HepG2 (cell line): ENCODE results near the gene GMFB. TPM values are rescaled to one million over a fixed set of nuclear protein-coding genes. Genes with fewer than 3 reads are reported as not detected.

Source experiments
- CBX1 ChIP-seq: IDR thresholded peaks from one replicate; pipeline ENCODE4 v1.6.1; 2016; ENCODE audit warnings: antibody characterized with exemption, low read depth
- FOXJ3 ChIP-seq: sonication (generic); formaldehyde crosslinking; IDR thresholded peaks from 2 replicates; pipeline ENCODE4 v1.4.0; 2020; ENCODE audit warnings: missing genetic modification reagents, mild to moderate bottlenecking, borderline replicate concordance
- GATAD1 ChIP-seq: IDR thresholded peaks from 2 replicates; pipeline ENCODE4 v1.6.1; 2016; ENCODE audit warnings: missing genetic modification reagents, missing compliant biosample characterization
- MBD4 ChIP-seq: IDR thresholded peaks from 2 replicates; pipeline ENCODE4 v1.6.1; 2012; ENCODE audit warnings: low read length, inconsistent platforms, borderline replicate concordance
- MED13 ChIP-seq: sonication (generic); formaldehyde crosslinking; IDR thresholded peaks from 2 replicates; pipeline ENCODE4 v1.5.0; 2020; ENCODE audit warnings: missing genetic modification reagents
- MLX ChIP-seq: IDR thresholded peaks from 2 replicates; pipeline ENCODE4 v1.6.1; 2016
- MTA3 ChIP-seq: sonication (generic); formaldehyde crosslinking; IDR thresholded peaks from 2 replicates; pipeline ENCODE4 v1.4.0; 2020; ENCODE audit warnings: missing genetic modification reagents
- MXI1 ChIP-seq: IDR thresholded peaks from 3 replicates; pipeline ENCODE4 v1.6.1; 2012; ENCODE audit warnings: low read depth, low read length, inconsistent platforms, borderline replicate concordance
- MZF1 ChIP-seq: sonication (generic); formaldehyde crosslinking; IDR thresholded peaks from 2 replicates; pipeline ENCODE4 v1.8.1; 2023; ENCODE audit warnings: mild to moderate bottlenecking, missing genetic modification reagents, borderline replicate concordance
- NAIF1 ChIP-seq: sonication (generic); formaldehyde crosslinking; IDR thresholded peaks from 2 replicates; pipeline ENCODE4 v1.5.0; 2020; ENCODE audit warnings: mild to moderate bottlenecking, missing genetic modification reagents, borderline replicate concordance
- POLR2AphosphoS5 ChIP-seq: IDR thresholded peaks from 2 replicates; pipeline ENCODE4 v1.6.1; 2012; ENCODE audit warnings: low read depth, low read length
- PPARG ChIP-seq: conservative IDR thresholded peaks from 2 replicates; pipeline ENCODE4 v1.6.1; 2016; ENCODE audit warnings: missing biosample characterization, missing genetic modification reagents
- SOX13 ChIP-seq, 3 experiments: fragments of 450-650 bp in 1 of 3; sonication (generic) in 1 of 3; formaldehyde crosslinking in 1 of 3; IDR thresholded peaks in 2 of 3; conservative IDR thresholded peaks in 1 of 3; 2 replicates each; pipeline versions ENCODE4 v1.5.0 to v1.6.1; 2016 to 2020; ENCODE audit warnings: antibody characterized with exemption in 1 of 3, mild to moderate bottlenecking in 1 of 3, missing compliant biosample characterization in 1 of 3, missing genetic modification reagents in 1 of 3, moderate library complexity in 1 of 3
- SRY ChIP-seq: sonication (generic); formaldehyde crosslinking; IDR thresholded peaks from 2 replicates; pipeline ENCODE4 v1.8.0; 2022; ENCODE audit warnings: mild to moderate bottlenecking, missing genetic modification reagents
- TBP ChIP-seq: sonication (generic); formaldehyde crosslinking; IDR thresholded peaks from 2 replicates; pipeline ENCODE4 v1.5.0; 2020; ENCODE audit warnings: missing genetic modification reagents
- TBX2 ChIP-seq: sonication (generic); formaldehyde crosslinking; IDR thresholded peaks from 2 replicates; pipeline ENCODE4 v1.5.0; 2020; ENCODE audit warnings: missing genetic modification reagents, mild to moderate bottlenecking, borderline replicate concordance
- TCF12 ChIP-seq, 2 experiments: fragments of 450-650 bp in 1 of 2; sonication (generic) in 1 of 2; formaldehyde crosslinking in 1 of 2; IDR thresholded peaks; 2 replicates each; pipeline versions ENCODE4 v1.6.1 to v1.8.0; 2017 to 2022; ENCODE audit warnings: antibody characterized with exemption in 1 of 2, mild to moderate bottlenecking in 1 of 2, missing genetic modification reagents in 1 of 2, moderate library complexity in 1 of 2
- THAP11 ChIP-seq: IDR thresholded peaks from 2 replicates; pipeline ENCODE4 v1.6.1; 2016; ENCODE audit warnings: missing biosample characterization, missing genetic modification reagents
- TP53 ChIP-seq: sonication (generic); formaldehyde crosslinking; conservative IDR thresholded peaks from 2 replicates; pipeline ENCODE4 v1.4.0; 2020; ENCODE audit warnings: missing genetic modification reagents
- YY1 ChIP-seq: IDR thresholded peaks from 2 replicates; pipeline ENCODE4 v1.6.1; 2011; ENCODE audit warnings: low read length, low read depth, moderate library complexity, mild to moderate bottlenecking; ENCODE audit not compliant: insufficient read depth, insufficient replicate concordance
- ZBTB7B ChIP-seq: sonication (generic); formaldehyde crosslinking; IDR thresholded peaks from 2 replicates; pipeline ENCODE4 v1.4.0; 2020; ENCODE audit warnings: missing genetic modification reagents
- ZC3H13 ChIP-seq: sonication (generic); formaldehyde crosslinking; IDR thresholded peaks from 2 replicates; pipeline ENCODE4 v1.8.1; 2023; ENCODE audit warnings: mild to moderate bottlenecking, missing genetic modification reagents, moderate library complexity
- ZFAT ChIP-seq: sonication (generic); formaldehyde crosslinking; conservative IDR thresholded peaks from 2 replicates; pipeline ENCODE4 v1.8.1; 2023; ENCODE audit warnings: missing genetic modification reagents, inconsistent platforms
- ZNF121 ChIP-seq: sonication (generic); formaldehyde crosslinking; IDR thresholded peaks from 2 replicates; pipeline ENCODE4 v1.5.0; 2020; ENCODE audit warnings: mild to moderate bottlenecking, missing genetic modification reagents
- ZNF44 ChIP-seq: sonication (generic); formaldehyde crosslinking; IDR thresholded peaks from 2 replicates; pipeline ENCODE4 v1.5.1; 2020; ENCODE audit warnings: mild to moderate bottlenecking, missing genetic modification reagents
- ZNF543 ChIP-seq: sonication (generic); formaldehyde crosslinking; IDR thresholded peaks from 2 replicates; pipeline ENCODE4 v1.4.0; 2020; ENCODE audit warnings: mild to moderate bottlenecking, missing genetic modification reagents
- ZNF670 ChIP-seq: sonication (generic); formaldehyde crosslinking; IDR thresholded peaks from 2 replicates; pipeline ENCODE4 v1.8.0; 2022; ENCODE audit warnings: mild to moderate bottlenecking, missing genetic modification reagents, borderline replicate concordance
- ZNF746 ChIP-seq: sonication (generic); formaldehyde crosslinking; IDR thresholded peaks from 2 replicates; pipeline ENCODE4 v1.8.0; 2022; ENCODE audit warnings: mild to moderate bottlenecking, missing genetic modification reagents
- ZNF749 ChIP-seq: sonication (generic); formaldehyde crosslinking; IDR thresholded peaks from 2 replicates; pipeline ENCODE4 v1.8.0; 2022; ENCODE audit warnings: mild to moderate bottlenecking, missing genetic modification reagents, moderate library complexity, borderline replicate concordance
- ZNF776 ChIP-seq: sonication (generic); formaldehyde crosslinking; IDR thresholded peaks from 2 replicates; pipeline ENCODE4 v1.4.0; 2020; ENCODE audit warnings: mild to moderate bottlenecking, missing genetic modification reagents
- polyA plus RNA-seq, 8 experiments: library from polyadenylated mRNA; depleted of rRNA in 3 of 8; stranded (reverse) in 7 of 8; unstranded in 1 of 8; fragments of >200 nt; fragmentation: Illumina TruSeq in 4 of 8; extraction: Trizol in 4 of 8; gene quantifications; 2 replicates each; pipeline versions ENCODE4 v1.2.1 to v1.2.3, GENCODE V29; 2011 to 2016; ENCODE audit warnings: low read depth in 4 of 8, missing spikeins in 1 of 8, mixed read lengths in 1 of 8; ENCODE audit not compliant: insufficient read depth in 1 of 8
- total RNA-seq, 5 experiments: library from RNA; depleted of rRNA; stranded (reverse); fragments of >200 nt; fragmentation: Illumina TruSeq; extraction: Trizol; gene quantifications; 2 replicates each; pipeline ENCODE4 v1.2.3, GENCODE V29; 2016; ENCODE audit warnings: low read depth in 1 of 5
- TF ChIP-seq, protein P1 (sequence below): sonication (generic); formaldehyde crosslinking; IDR thresholded peaks from 2 replicates; pipeline ENCODE4 v1.5.0; 2020; ENCODE audit warnings: missing genetic modification reagents, mild to moderate bottlenecking, borderline replicate concordance

GMFB gene
- total and polyA plus RNA-seq, 2 of the 13 experiments (the other 11 are each of a cell fraction or from before 2014, with no cell fraction given): 17.3 to 68.2 TPM

DNA sequence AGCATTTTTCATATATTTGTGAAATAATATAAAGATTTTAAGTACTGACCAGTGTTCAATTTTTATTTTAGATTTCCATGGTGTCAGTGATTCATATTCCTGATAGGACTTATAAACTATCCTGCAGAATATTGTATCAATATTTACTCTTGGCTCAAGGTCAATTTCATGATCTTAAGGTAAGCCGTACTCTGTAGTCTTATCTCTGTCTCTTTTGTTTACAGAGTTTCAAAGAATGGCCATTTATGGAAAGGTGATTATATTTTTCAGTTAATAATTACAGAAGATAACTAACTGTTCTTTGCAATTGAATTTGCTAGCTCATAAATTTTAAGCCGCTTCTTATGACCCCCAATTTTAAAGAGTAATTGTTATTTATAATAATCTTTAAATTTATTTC is 48.9 kb upstream of the GMFB start (continued):
- no peak for TF ChIP-seq YY1
- TF ChIP-seq SRY: no peak
- TF ChIP-seq MLX (CRISPR knock-in tag): no peak
- TF ChIP-seq ZNF746 (CRISPR knock-in tag): no peak
- no peak; the same call in 1 of the 2 replicates for TF ChIP-seq THAP11
- peak; percentile 68; the same call in 1 of the 2 replicates for TF ChIP-seq MBD4
- TF ChIP-seq PPARG (CRISPR knock-in tag): peak; percentile 51; the same call in 1 of the 2 replicates
- no peak for TF ChIP-seq POLR2AphosphoS5
- TF ChIP-seq NAIF1 (CRISPR knock-in tag): 0 out of 2 replicates have a peak, but pooled peaks have one; percentile 36
- TF ChIP-seq ZBTB7B (CRISPR knock-in tag): no peak
- TF ChIP-seq TP53 (CRISPR knock-in tag): no peak
- TF ChIP-seq TBP: no peak
- TF ChIP-seq SOX13 (IDR thresholded peaks at IDR 0.05): no peak
- TF ChIP-seq SOX13 (CRISPR knock-in tag; conservative IDR thresholded peaks at IDR 0.05 in 1 of 2, IDR thresholded peaks at IDR 0.05 in 1 of 2): peak in 1 of 2 experiments; percentile 78; a peak in 2 of 4 replicates
- TF ChIP-seq ZNF44 (CRISPR knock-in tag): no peak
- no peak for TF ChIP-seq ZNF121 (CRISPR knock-in tag)
- TF ChIP-seq TBX2 (CRISPR knock-in tag): no peak
- TF ChIP-seq ZFAT: no peak
- no peak for TF ChIP-seq MTA3
- no peak for TF ChIP-seq MXI1
- no peak for TF ChIP-seq MED13 (CRISPR knock-in tag)
- peak; percentile 26; the same call in 1 of the 2 replicates for TF ChIP-seq FOXJ3 (CRISPR knock-in tag)
- no peak for TF ChIP-seq CBX1
- no peak for TF ChIP-seq MZF1
- no peak for TF ChIP-seq ZC3H13
- TF ChIP-seq, protein P1, sequence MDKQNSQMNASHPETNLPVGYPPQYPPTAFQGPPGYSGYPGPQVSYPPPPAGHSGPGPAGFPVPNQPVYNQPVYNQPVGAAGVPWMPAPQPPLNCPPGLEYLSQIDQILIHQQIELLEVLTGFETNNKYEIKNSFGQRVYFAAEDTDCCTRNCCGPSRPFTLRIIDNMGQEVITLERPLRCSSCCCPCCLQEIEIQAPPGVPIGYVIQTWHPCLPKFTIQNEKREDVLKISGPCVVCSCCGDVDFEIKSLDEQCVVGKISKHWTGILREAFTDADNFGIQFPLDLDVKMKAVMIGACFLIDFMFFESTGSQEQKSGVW (CRISPR knock-in tag): no peak
- TF ChIP-seq TCF12 (IDR thresholded peaks at IDR 0.05): no peak
- TF ChIP-seq TCF12 (CRISPR knock-in tag; IDR thresholded peaks at IDR 0.05): no peak
- no peak for TF ChIP-seq ZNF543 (CRISPR knock-in tag)
- no peak for TF ChIP-seq ZNF776 (CRISPR knock-in tag)
- no peak for TF ChIP-seq GATAD1 (CRISPR knock-in tag)
- TF ChIP-seq ZNF670: no peak
- no peak for TF ChIP-seq ZNF749
